GM23248 (cell line): ENCODE results near the gene PCED1A.

Experiments
- EZH2 ChIP-seq: fragments of 200-600 bp; sonication (generic); IDR thresholded peaks from 2 replicates; pipeline ENCODE4 v1.6.1; 2018; ENCODE audit warnings: antibody characterized with exemption, mild to moderate bottlenecking; ENCODE audit not compliant: insufficient read depth, poor library complexity, severe bottlenecking
- EZH2phosphoT487 ChIP-seq: fragments of 200-600 bp; sonication (generic); IDR thresholded peaks from 2 replicates; pipeline ENCODE4 v1.6.1; 2018; ENCODE audit warnings: antibody characterized with exemption, moderate library complexity, mild to moderate bottlenecking, low read depth; ENCODE audit not compliant: insufficient read depth

GRCh38 chr20:2851086-2851485 is 10.6 kb upstream of the PCED1A start:
- no peak for TF ChIP-seq EZH2phosphoT487
- TF ChIP-seq EZH2 = no peak
